Mesothelial cell of epicardium (in vitro differentiated cells): Measurements from ENCODE around the gene TSPAN14. TPM values are rescaled to one million over a fixed set of nuclear protein-coding genes. Genes with fewer than 3 reads are reported as not detected.
A peak's percentile ranks its signal among the peaks of the same experiment; 100 is the strongest.

Experiments used
- DNase-seq, 2 experiments: peaks; one replicate each; pipeline ENCODE4 v3.0.0; 2021; ENCODE audit warnings: low spot score in 2 of 2; ENCODE audit not compliant: unreplicated experiment in 2 of 2
- H3K27ac Mint-ChIP-seq: 2 replicates; pipeline ENCODE4 v1.8.0; 2021; ENCODE audit warnings: mixed read lengths
- H3K27me3 Mint-ChIP-seq: 2 replicates; pipeline ENCODE4 v1.8.0; 2021; ENCODE audit warnings: low read depth, mixed read lengths
- H3K36me3 Mint-ChIP-seq: 2 replicates; pipeline ENCODE4 v1.8.0; 2021; ENCODE audit warnings: mixed read lengths
- H3K4me1 Mint-ChIP-seq: 2 replicates; pipeline ENCODE4 v1.8.0; 2021; ENCODE audit warnings: mixed read lengths
- H3K4me3 Mint-ChIP-seq: 2 replicates; pipeline ENCODE4 v1.8.0; 2021; ENCODE audit warnings: mild to moderate bottlenecking, moderate library complexity, mixed read lengths
- H3K9me3 Mint-ChIP-seq: 2 replicates; pipeline ENCODE4 v1.8.0; 2021; ENCODE audit warnings: mixed read lengths
- total RNA-seq: library from RNA; stranded (reverse); gene quantifications from 3 replicates; pipeline ENCODE4 v1.2.1, GENCODE V29; 2021
- TF ChIP-seq, protein P1 (sequence below): fragments of 200-600 bp; sonication (generic); IDR thresholded peaks from one replicate; pipeline ENCODE4 v1.5.0; 2021; ENCODE audit warnings: antibody characterized with exemption; ENCODE audit not compliant: unreplicated experiment

The TSPAN14 gene
- total RNA-seq, 1 donor from 2014 or later, result 113 TPM

DNA sequence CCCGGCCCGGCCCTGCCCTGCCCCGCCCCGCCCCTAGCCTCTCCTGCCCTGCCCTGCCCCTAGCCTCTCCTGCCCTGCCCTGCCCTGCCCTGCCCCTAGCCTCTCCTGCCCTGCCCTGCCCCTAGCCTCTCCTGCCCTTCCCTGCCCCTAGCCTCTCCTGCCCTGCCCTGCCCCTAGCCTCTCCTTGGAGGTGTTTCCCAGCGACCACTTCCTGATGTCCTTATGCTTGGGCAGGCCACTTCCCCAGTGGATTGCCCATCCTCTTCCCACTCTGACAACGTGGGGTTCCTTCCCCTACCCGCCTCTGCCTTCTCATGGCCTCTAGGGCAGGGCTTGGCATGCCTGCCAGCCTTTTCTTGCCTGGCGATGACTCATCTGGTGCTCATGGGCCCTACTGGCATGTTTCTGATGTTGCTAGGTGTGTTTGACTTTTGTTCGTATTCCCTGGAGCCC is 24.6 kb upstream of the TSPAN14 start:
- Mint-ChIP-seq H3K27ac (no peak overlapping the region), H3K4me1 (peaks cover 5% of the 10 kb centered on the region), H3K4me3 (no peak overlapping the region), H3K9me3 (no peaks in the 10 kb centered on the region), H3K27me3 (no peaks in the 10 kb centered on the region), H3K36me3 (peaks cover 56% of the 10 kb centered on the region)
- DNase-seq, result no peak
- TF ChIP-seq, protein P1, sequence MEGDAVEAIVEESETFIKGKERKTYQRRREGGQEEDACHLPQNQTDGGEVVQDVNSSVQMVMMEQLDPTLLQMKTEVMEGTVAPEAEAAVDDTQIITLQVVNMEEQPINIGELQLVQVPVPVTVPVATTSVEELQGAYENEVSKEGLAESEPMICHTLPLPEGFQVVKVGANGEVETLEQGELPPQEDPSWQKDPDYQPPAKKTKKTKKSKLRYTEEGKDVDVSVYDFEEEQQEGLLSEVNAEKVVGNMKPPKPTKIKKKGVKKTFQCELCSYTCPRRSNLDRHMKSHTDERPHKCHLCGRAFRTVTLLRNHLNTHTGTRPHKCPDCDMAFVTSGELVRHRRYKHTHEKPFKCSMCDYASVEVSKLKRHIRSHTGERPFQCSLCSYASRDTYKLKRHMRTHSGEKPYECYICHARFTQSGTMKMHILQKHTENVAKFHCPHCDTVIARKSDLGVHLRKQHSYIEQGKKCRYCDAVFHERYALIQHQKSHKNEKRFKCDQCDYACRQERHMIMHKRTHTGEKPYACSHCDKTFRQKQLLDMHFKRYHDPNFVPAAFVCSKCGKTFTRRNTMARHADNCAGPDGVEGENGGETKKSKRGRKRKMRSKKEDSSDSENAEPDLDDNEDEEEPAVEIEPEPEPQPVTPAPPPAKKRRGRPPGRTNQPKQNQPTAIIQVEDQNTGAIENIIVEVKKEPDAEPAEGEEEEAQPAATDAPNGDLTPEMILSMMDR, result no peak

- no peaks in the 10 kb centered on the region for H3K9me3 Mint-ChIP-seq
- peaks cover 21% of the 10 kb centered on the region for H3K4me1 Mint-ChIP-seq
- H3K27me3 Mint-ChIP-seq, result no peaks in the 10 kb centered on the region
- DNase-seq, result no peak
- no peak overlapping the region for H3K27ac Mint-ChIP-seq
- H3K36me3 Mint-ChIP-seq, result peaks cover 37% of the 10 kb centered on the region
- TF ChIP-seq, protein P1, result no peak
- no peak overlapping the region for H3K4me3 Mint-ChIP-seq
Observed at GRCh38 chr10:80433134-80433533, 21.0 kb upstream of the TSPAN14 start.

GRCh38 chr10:80436446-80437098 is 17.5 kb upstream of the TSPAN14 start:
- peak overlapping the region; percentile 68 for H3K27ac Mint-ChIP-seq
- no peaks in the 10 kb centered on the region for H3K9me3 Mint-ChIP-seq
- no peaks in the 10 kb centered on the region for H3K27me3 Mint-ChIP-seq
- peaks cover 24% of the 10 kb centered on the region for H3K4me1 Mint-ChIP-seq
- TF ChIP-seq, protein P1, result no peak
- H3K36me3 Mint-ChIP-seq, result peaks cover 19% of the 10 kb centered on the region
- H3K4me3 Mint-ChIP-seq, result no peak overlapping the region
- no peak for DNase-seq

DNA sequence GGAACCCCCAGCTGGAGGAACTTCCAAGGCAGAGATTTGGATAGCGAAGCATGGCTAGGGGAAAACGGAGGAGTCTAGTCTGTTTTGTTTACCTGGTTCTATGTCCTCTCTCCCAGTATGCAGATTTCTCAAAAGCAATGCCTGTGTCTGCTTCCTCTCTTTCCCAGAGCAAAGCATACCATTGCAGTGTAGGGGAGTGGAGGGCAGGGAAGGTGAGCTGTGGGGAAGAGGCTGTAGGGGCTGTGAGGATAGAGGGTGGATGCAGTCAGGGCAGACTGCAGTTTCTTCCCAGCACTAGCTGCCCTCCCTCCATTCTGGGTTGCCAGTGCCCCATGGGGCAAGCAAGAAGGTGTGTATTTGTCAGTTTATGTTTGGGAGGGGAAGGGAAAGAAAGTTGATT is 16.9 kb upstream of the TSPAN14 start:
- no peak overlapping the region for H3K4me3 Mint-ChIP-seq
- no peaks in the 10 kb centered on the region for H3K27me3 Mint-ChIP-seq
- TF ChIP-seq, protein P1, result no peak
- H3K4me1 Mint-ChIP-seq, result peaks cover 26% of the 10 kb centered on the region
- DNase-seq, result no peak
- H3K36me3 Mint-ChIP-seq, result peaks cover 13% of the 10 kb centered on the region
- peak overlapping the region; percentile 51 for H3K27ac Mint-ChIP-seq
- no peaks in the 10 kb centered on the region for H3K9me3 Mint-ChIP-seq

- TF ChIP-seq, protein P1, result no peak
- H3K4me3 Mint-ChIP-seq, result no peak overlapping the region
- H3K36me3 Mint-ChIP-seq, result no peaks in the 10 kb centered on the region
- H3K9me3 Mint-ChIP-seq, result no peaks in the 10 kb centered on the region
- peaks cover 7% of the 10 kb centered on the region for H3K27me3 Mint-ChIP-seq
- peaks cover 41% of the 10 kb centered on the region for H3K4me1 Mint-ChIP-seq
- no peak for DNase-seq
- no peak overlapping the region for H3K27ac Mint-ChIP-seq
Observed at GRCh38 chr10:80441831-80442230, 12.3 kb upstream of the TSPAN14 start.
